AG10803 (cell line): ENCODE data around the gene BACH2.
"Not testable (repeated sequence)": the region's sequence is repeated elsewhere in the genome, so short reads cannot be mapped to it uniquely, and the experiment has no call there.

ENCODE experiments used
- DNase-seq: peaks from one replicate; pipeline ENCODE4 v3.0.0; 2010; ENCODE audit warnings: low read depth
- H3K4me3 ChIP-seq: 2 replicates; pipeline ENCODE4 v1.5.1; 2011; ENCODE audit warnings: mild to moderate bottlenecking, low read length, control low read depth
- CTCF ChIP-seq: conservative IDR thresholded peaks from 2 replicates; pipeline ENCODE4 v1.5.1; 2011; ENCODE audit warnings: mild to moderate bottlenecking, low read length, control low read depth, inconsistent platforms

The BACH2 gene

GRCh38 chr6:90175627-90176538, 120.8 kb downstream of the BACH2 start:
- TF ChIP-seq CTCF: no peak
- no peak for DNase-seq
- no peak overlapping the region for H3K4me3 ChIP-seq

GRCh38 chr6:90173262-90173925, 123.2 kb downstream of the BACH2 start:
- DNase-seq: no peak
- TF ChIP-seq CTCF: no peak
- H3K4me3 ChIP-seq: no peak overlapping the region

GRCh38 chr6:90170601-90171000, 126.0 kb downstream of the BACH2 start:
- no peak for DNase-seq
- no peak overlapping the region for H3K4me3 ChIP-seq
- TF ChIP-seq CTCF: no peak

- no peak for DNase-seq
- no peak overlapping the region for H3K4me3 ChIP-seq
- TF ChIP-seq CTCF: no peak
Measured at GRCh38 chr6:90169374-90169773, 127.3 kb downstream of the BACH2 start.

- H3K4me3 ChIP-seq: no peak overlapping the region
- no peak for TF ChIP-seq CTCF
- peak; percentile 18 for DNase-seq
Measured at GRCh38 chr6:90168693-90169131, 127.9 kb downstream of the BACH2 start.

GRCh38 chr6:90167514-90168379, 128.9 kb downstream of the BACH2 start:
- no peak for TF ChIP-seq CTCF
- no peak overlapping the region for H3K4me3 ChIP-seq
- no peak for DNase-seq

GRCh38 chr6:90166155-90166924, 130.3 kb downstream of the BACH2 start:
- H3K4me3 ChIP-seq, DNase-seq: not testable (repeated sequence)
